Uterus (tissue), 2 donors: ENCODE measurements around the gene AHNAK.

Experiments
- CTCF ChIP-seq, 4 experiments: fragments of 200-600 bp in 2 of 4; fragments of 450-650 bp in 2 of 4; sonication (generic) in 2 of 4; IDR thresholded peaks; one replicate each; pipeline ENCODE4 v1.5.1; 2016 to 2019; ENCODE audit warnings: antibody characterized with exemption in 4 of 4, mild to moderate bottlenecking in 2 of 4, moderate library complexity in 1 of 4
- POLR2A ChIP-seq, 2 donors: fragments of 450-650 bp; IDR thresholded peaks; one replicate each; pipeline ENCODE4 v1.6.1; 2016; ENCODE audit warnings: antibody characterized with exemption in 2 of 2, mild to moderate bottlenecking in 1 of 2, moderate library complexity in 1 of 2

- TF ChIP-seq POLR2A (IDR thresholded peaks at IDR 0.05) (peak; percentile 85 to 97), CTCF (IDR thresholded peaks at IDR 0.05) (peak in 2 of 4 experiments; percentile 10 to 20)
Measured at GRCh38 chr11:62573592-62574362, 27.2 kb upstream of the AHNAK start, which contains the start of gene EEF1G.
